HepG2 (cell line): ENCODE measurements around the gene TOLLIP. TPM values are rescaled to one million over a fixed set of nuclear protein-coding genes. Genes with fewer than 3 reads are reported as not detected.

Source experiments
- ASH2L ChIP-seq: fragments of 300-600, 200-600 bp; sonication (generic); IDR thresholded peaks from 2 replicates; pipeline ENCODE4 v1.7.0; 2017; ENCODE audit warnings: low read depth, mild to moderate bottlenecking, moderate library complexity, mixed read lengths, low read length; ENCODE audit not compliant: insufficient read length
- DZIP1 ChIP-seq: sonication (generic); formaldehyde crosslinking; IDR thresholded peaks from 2 replicates; pipeline ENCODE4 v1.5.0; 2020; ENCODE audit warnings: mild to moderate bottlenecking, missing genetic modification reagents
- FLYWCH1 ChIP-seq: sonication (generic); formaldehyde crosslinking; IDR thresholded peaks from 2 replicates; pipeline ENCODE4 v1.8.1; 2023; ENCODE audit warnings: mild to moderate bottlenecking, missing genetic modification reagents
- FOXO4 ChIP-seq: sonication (generic); formaldehyde crosslinking; conservative IDR thresholded peaks from 2 replicates; pipeline ENCODE4 v1.8.1; 2023; ENCODE audit warnings: missing genetic modification reagents
- KMT2A ChIP-seq: sonication (generic); formaldehyde crosslinking; IDR thresholded peaks from 2 replicates; pipeline ENCODE4 v1.4.0; 2020; ENCODE audit warnings: missing genetic modification reagents
- KMT2B ChIP-seq: IDR thresholded peaks from 2 replicates; pipeline ENCODE4 v1.6.1; 2016; ENCODE audit warnings: missing genetic modification reagents, missing compliant biosample characterization
- MBNL3 ChIP-seq: fragments of 250-450 bp; sonication (Bioruptor Pico); conservative IDR thresholded peaks from 2 replicates; pipeline ENCODE4 v1.8.0; 2022; ENCODE audit warnings: mild to moderate bottlenecking, inconsistent platforms
- PHB2 ChIP-seq: fragments of 450-650 bp; IDR thresholded peaks from 2 replicates; pipeline ENCODE4 v1.6.1; 2018; ENCODE audit not compliant: partially characterized antibody
- REST ChIP-seq, 2 experiments: IDR thresholded peaks; 2 replicates each; pipeline ENCODE4 v1.6.1; 2011 to 2012; ENCODE audit warnings: low read length in 2 of 2, borderline replicate concordance in 1 of 2, low read depth in 1 of 2, mild to moderate bottlenecking in 1 of 2, moderate library complexity in 1 of 2
- RNF2 ChIP-seq: fragments of 450-650 bp; conservative IDR thresholded peaks from 2 replicates; pipeline ENCODE4 v1.6.1; 2016; ENCODE audit warnings: low read depth
- RORA ChIP-seq: sonication (generic); formaldehyde crosslinking; IDR thresholded peaks from 2 replicates; pipeline ENCODE4 v1.5.0; 2020; ENCODE audit warnings: mild to moderate bottlenecking, missing genetic modification reagents, moderate library complexity
- SAFB2 ChIP-seq: sonication (generic); formaldehyde crosslinking; IDR thresholded peaks from 2 replicates; pipeline ENCODE4 v1.5.1; 2020; ENCODE audit warnings: missing genetic modification reagents, low read depth, mild to moderate bottlenecking, borderline replicate concordance
- SALL1 ChIP-seq: sonication (generic); formaldehyde crosslinking; IDR thresholded peaks from 2 replicates; pipeline ENCODE4 v1.8.0; 2022; ENCODE audit warnings: mild to moderate bottlenecking, missing genetic modification reagents
- SNAPC5 ChIP-seq: sonication (generic); formaldehyde crosslinking; IDR thresholded peaks from 2 replicates; pipeline ENCODE4 v1.8.1; 2023; ENCODE audit warnings: mild to moderate bottlenecking, missing genetic modification reagents, borderline replicate concordance
- TMF1 ChIP-seq: sonication (generic); formaldehyde crosslinking; IDR thresholded peaks from 2 replicates; pipeline ENCODE4 v1.8.1; 2022; ENCODE audit warnings: low read depth, missing genetic modification reagents
- YEATS2 ChIP-seq: sonication (generic); formaldehyde crosslinking; IDR thresholded peaks from 2 replicates; pipeline ENCODE4 v1.4.0; 2020; ENCODE audit warnings: missing genetic modification reagents, borderline replicate concordance
- ZIK1 ChIP-seq: sonication (generic); formaldehyde crosslinking; IDR thresholded peaks from 2 replicates; pipeline ENCODE4 v1.5.0; 2020; ENCODE audit warnings: mild to moderate bottlenecking, low read depth, missing genetic modification reagents, borderline replicate concordance
- ZNF24 ChIP-seq: fragments of 450-650 bp; IDR thresholded peaks from 2 replicates; pipeline ENCODE4 v1.6.1; 2017; ENCODE audit warnings: antibody characterized with exemption, mild to moderate bottlenecking
- ZNF282 ChIP-seq: fragments of 450-650 bp; IDR thresholded peaks from 2 replicates; pipeline ENCODE4 v1.6.1; 2018; ENCODE audit not compliant: partially characterized antibody
- ZNF761 ChIP-seq: sonication (generic); formaldehyde crosslinking; conservative IDR thresholded peaks from 2 replicates; pipeline ENCODE4 v1.4.0; 2020; ENCODE audit warnings: mild to moderate bottlenecking, missing genetic modification reagents
- ZNF841 ChIP-seq: sonication (generic); formaldehyde crosslinking; IDR thresholded peaks from 2 replicates; pipeline ENCODE4 v1.8.1; 2023; ENCODE audit warnings: missing genetic modification reagents, borderline replicate concordance
- polyA plus RNA-seq, 8 experiments: library from polyadenylated mRNA; depleted of rRNA in 3 of 8; stranded (reverse) in 7 of 8; unstranded in 1 of 8; fragments of >200 nt; fragmentation: Illumina TruSeq in 4 of 8; extraction: Trizol in 4 of 8; gene quantifications; 2 replicates each; pipeline versions ENCODE4 v1.2.1 to v1.2.3, GENCODE V29; 2011 to 2016; ENCODE audit warnings: low read depth in 4 of 8, missing spikeins in 1 of 8, mixed read lengths in 1 of 8; ENCODE audit not compliant: insufficient read depth in 1 of 8
- total RNA-seq, 5 experiments: library from RNA; depleted of rRNA; stranded (reverse); fragments of >200 nt; fragmentation: Illumina TruSeq; extraction: Trizol; gene quantifications; 2 replicates each; pipeline ENCODE4 v1.2.3, GENCODE V29; 2016; ENCODE audit warnings: low read depth in 1 of 5

The TOLLIP gene
- total and polyA plus RNA-seq, 2 of the 13 experiments (the other 11 are each of a cell fraction or from before 2014, with no cell fraction given): 25.9 to 47.5 TPM

GRCh38 chr11:1298695-1299492 is 10.5 kb downstream of the TOLLIP start (continued):
- TF ChIP-seq FOXO4 (CRISPR knock-in tag) (no peak), ZNF841 (no peak), ZIK1 (CRISPR knock-in tag) (no peak), SAFB2 (CRISPR knock-in tag) (no peak), FLYWCH1 (CRISPR knock-in tag) (no peak), TMF1 (no peak), KMT2A (CRISPR knock-in tag) (peak; percentile 96), SNAPC5 (CRISPR knock-in tag) (no peak), KMT2B (peak; percentile 74), REST (IDR thresholded peaks at IDR 0.05; ENCODE audit: borderline replicate concordance in 1 of 2, low read depth in 1 of 2, low read length in 2 of 2) (no peak; a peak in 1 of 4 replicates), SALL1 (CRISPR knock-in tag) (peak; percentile 86), DZIP1 (CRISPR knock-in tag) (no peak), ZNF24 (no peak), ZNF282 (no peak), MBNL3 (CRISPR knock-in tag) (no peak), ZNF761 (CRISPR knock-in tag) (0 out of 2 replicates have a peak, but pooled peaks have one; percentile 70), PHB2 (no peak), RNF2 (no peak), RORA (CRISPR knock-in tag) (no peak), ASH2L (no peak), YEATS2 (CRISPR knock-in tag) (peak; percentile 69; the same call in 1 of the 2 replicates)
